Measurements from ENCODE around the gene GRAMD4. TPM values are rescaled to one million over a fixed set of nuclear protein-coding genes. Genes with fewer than 3 reads are reported as not detected.

The GRAMD4 gene
- total RNA-seq, 1 experiment from 2014 or later, result 23.4 TPM

DNA sequence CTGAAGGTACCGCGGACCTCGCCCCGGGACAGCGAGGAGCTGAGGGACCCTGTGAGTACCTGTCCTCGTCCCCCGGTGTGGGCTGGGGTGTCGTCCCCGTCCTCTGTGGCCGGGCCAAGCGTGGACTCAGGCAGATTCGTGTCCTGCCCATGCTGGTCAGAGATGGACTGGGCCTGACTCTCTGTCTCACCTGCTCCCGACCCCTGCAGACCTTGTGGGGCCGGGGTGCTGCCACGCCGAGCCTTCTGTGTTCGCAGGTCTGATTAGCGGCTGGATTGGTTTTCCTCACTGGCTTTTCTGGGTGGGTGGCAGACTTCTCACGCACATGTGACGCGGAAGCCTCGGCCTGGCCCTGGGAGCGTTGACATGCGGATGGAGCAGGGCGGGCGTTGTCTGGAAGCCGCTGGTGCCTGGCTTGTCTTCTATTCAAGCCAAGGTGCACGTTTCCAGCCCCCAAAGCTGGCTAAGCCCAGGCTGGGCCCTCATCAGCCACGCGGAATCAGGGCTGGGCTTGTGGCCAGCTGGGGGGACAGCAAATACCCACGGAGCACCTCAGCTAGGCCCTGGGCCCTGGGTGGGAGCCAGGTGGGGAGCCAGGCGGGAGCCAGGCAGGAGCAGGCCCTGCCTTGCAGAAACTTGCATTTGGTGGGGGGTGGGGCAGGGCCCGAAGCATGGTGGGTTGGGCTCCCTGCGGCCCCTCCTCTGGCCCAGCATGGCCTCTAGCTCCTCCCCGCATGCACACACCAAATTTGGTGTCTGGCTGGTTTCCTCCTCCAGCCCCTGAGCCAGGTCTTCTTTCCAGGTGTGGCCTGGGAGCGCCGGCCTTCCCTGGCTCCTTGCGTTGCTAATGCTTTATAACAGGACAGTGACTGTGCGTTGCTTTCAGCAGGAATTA, 7.0 kb downstream of the GRAMD4 start:
- Histone ChIP-seq H3K4me3 (ENCODE audit: low read depth, low read length) (no peak overlapping the region), H3K36me3 (ENCODE audit: control insufficient read depth, insufficient read depth, low read length) (peaks cover 1% of the 10 kb centered on the region; the same call in 1 of the 2 replicates), H3K27me3 (replicated peaks; ENCODE audit: control insufficient read depth, insufficient read depth, low read length) (no peaks in the 10 kb centered on the region), H3K4me1 (no peaks in the 10 kb centered on the region), H3K9me3 (no peaks in the 10 kb centered on the region)
- no TSS peak for BruUV-seq (replicated peaks)
- TF ChIP-seq, protein P1, sequence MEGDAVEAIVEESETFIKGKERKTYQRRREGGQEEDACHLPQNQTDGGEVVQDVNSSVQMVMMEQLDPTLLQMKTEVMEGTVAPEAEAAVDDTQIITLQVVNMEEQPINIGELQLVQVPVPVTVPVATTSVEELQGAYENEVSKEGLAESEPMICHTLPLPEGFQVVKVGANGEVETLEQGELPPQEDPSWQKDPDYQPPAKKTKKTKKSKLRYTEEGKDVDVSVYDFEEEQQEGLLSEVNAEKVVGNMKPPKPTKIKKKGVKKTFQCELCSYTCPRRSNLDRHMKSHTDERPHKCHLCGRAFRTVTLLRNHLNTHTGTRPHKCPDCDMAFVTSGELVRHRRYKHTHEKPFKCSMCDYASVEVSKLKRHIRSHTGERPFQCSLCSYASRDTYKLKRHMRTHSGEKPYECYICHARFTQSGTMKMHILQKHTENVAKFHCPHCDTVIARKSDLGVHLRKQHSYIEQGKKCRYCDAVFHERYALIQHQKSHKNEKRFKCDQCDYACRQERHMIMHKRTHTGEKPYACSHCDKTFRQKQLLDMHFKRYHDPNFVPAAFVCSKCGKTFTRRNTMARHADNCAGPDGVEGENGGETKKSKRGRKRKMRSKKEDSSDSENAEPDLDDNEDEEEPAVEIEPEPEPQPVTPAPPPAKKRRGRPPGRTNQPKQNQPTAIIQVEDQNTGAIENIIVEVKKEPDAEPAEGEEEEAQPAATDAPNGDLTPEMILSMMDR (IDR thresholded peaks at IDR 0.05; ENCODE audit: insufficient read depth in 1 of 2, low read depth in 1 of 2, low read length in 1 of 2, severe bottlenecking in 1 of 2, unreplicated experiment in 1 of 2), result no peak
- Mint-ChIP-seq H3K4me1 (ENCODE audit: low read depth, unreplicated experiment) (no peaks in the 10 kb centered on the region), H3K27me3 (ENCODE audit: insufficient read depth, unreplicated experiment) (no peaks in the 10 kb centered on the region), H3K36me3 (ENCODE audit: insufficient read depth, unreplicated experiment) (no peaks in the 10 kb centered on the region), H3K9me3 (ENCODE audit: unreplicated experiment) (no peaks in the 10 kb centered on the region), H3K4me3 (ENCODE audit: unreplicated experiment) (no peak overlapping the region), H3K27ac (ENCODE audit: unreplicated experiment) (no peak overlapping the region)
- DNase-seq, result peak in 1 of 2 experiments; percentile 34
- intact Hi-C loops (cut with micrococcal nuclease; ENCODE audit: unreplicated experiment), result no loop called here
- ChIA-PET CTCF (no interaction called here), POLR2A (interaction anchor here (0.6 kb wide), 1 partner anchor 349 kb away, joined by 3 read pairs; no protein-coding TSS in a partner anchor)

DNA sequence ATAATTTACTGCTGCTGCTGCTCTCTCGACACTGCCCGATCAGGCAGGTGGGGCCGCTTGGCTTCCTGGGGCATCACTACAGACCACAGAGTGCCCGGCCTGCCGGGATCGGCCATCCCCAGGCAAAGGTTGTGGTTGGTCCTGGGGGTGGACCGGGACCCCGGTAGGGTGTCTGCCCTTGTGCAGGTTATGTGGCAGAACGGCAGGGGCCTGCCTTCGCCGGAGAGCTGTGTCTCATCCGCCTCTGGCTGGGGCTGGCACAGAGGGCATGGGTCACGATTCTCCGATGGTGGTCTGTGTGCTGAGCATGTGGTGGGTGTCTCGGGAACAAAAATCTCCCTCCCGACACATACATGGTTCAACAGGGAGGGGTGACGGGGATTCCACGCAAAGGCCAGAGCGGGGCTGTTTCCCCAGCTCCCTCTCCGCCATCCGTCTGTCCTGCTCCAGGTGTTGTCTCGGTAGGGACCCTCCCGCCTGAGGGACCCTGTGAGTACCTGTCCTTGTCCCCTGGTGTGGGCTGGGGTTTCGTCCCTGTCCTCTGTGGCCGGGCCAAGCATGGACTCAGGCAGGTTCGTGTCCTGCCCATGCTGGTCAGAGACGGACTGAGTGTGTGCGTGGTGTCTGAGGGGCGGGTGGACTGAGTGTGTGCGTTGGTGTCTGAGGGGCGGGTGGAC, 7.8 kb downstream of the GRAMD4 start:
- Histone ChIP-seq H3K27me3 (replicated peaks; ENCODE audit: control insufficient read depth, insufficient read depth, low read length) (no peaks in the 10 kb centered on the region), H3K4me1 (no peaks in the 10 kb centered on the region), H3K9me3 (no peaks in the 10 kb centered on the region), H3K36me3 (ENCODE audit: control insufficient read depth, insufficient read depth, low read length) (peaks cover 1% of the 10 kb centered on the region; the same call in 1 of the 2 replicates), H3K4me3 (ENCODE audit: low read depth, low read length) (no peak overlapping the region)
- Mint-ChIP-seq H3K27me3 (ENCODE audit: insufficient read depth, unreplicated experiment) (no peaks in the 10 kb centered on the region), H3K36me3 (ENCODE audit: insufficient read depth, unreplicated experiment) (no peaks in the 10 kb centered on the region), H3K9me3 (ENCODE audit: unreplicated experiment) (no peaks in the 10 kb centered on the region), H3K4me1 (ENCODE audit: low read depth, unreplicated experiment) (no peaks in the 10 kb centered on the region), H3K4me3 (ENCODE audit: unreplicated experiment) (no peak overlapping the region), H3K27ac (ENCODE audit: unreplicated experiment) (no peak overlapping the region)
- DNase-seq, result no peak
- CTCF ChIA-PET, result interaction anchor here (0.6 kb wide), 1 partner anchor 256 kb away, joined by 4 read pairs; no protein-coding TSS in a partner anchor
- no TSS peak for BruUV-seq (replicated peaks)
- TF ChIP-seq, protein P1 (IDR thresholded peaks at IDR 0.05; ENCODE audit: insufficient read depth in 1 of 2, low read depth in 1 of 2, low read length in 1 of 2, severe bottlenecking in 1 of 2, unreplicated experiment in 1 of 2), result no peak
- POLR2A ChIA-PET, result no interaction called here
- intact Hi-C loops (cut with micrococcal nuclease; ENCODE audit: unreplicated experiment), result no loop called here

DNA sequence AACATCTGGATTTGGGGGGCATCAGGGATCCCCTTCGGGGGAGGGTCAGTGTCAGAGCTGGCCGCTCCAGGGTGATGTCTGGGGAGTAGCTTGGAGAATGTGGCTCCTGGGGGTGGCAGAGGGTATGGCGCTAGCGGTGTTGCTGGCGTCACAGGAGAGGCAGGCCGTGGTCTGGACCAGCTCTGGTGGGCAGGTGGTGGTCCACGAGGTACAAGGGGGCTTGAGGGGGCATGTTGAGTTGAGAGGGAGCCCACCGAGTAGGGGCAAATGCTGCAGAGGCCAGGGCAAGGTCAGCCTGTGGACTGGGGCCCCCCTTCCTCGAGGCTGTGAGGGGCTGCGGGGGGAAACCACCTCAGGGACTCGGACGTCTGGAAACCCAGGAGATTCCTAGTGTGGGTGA, 8.6 kb downstream of the GRAMD4 start:
- no peaks in the 10 kb centered on the region for H3K9me3 ChIP-seq
- H3K27me3 ChIP-seq (replicated peaks; ENCODE audit: control insufficient read depth, insufficient read depth, low read length), result no peaks in the 10 kb centered on the region
- no peaks in the 10 kb centered on the region for H3K36me3 Mint-ChIP-seq (ENCODE audit: insufficient read depth, unreplicated experiment)
- POLR2A ChIA-PET, result no interaction called here
- H3K4me3 ChIP-seq (ENCODE audit: low read depth, low read length), result no peak overlapping the region
- no peak for DNase-seq
- CTCF ChIA-PET, result no interaction called here
- BruUV-seq (replicated peaks), result no TSS peak
- H3K4me1 ChIP-seq, result peaks cover 4% of the 10 kb centered on the region
- intact Hi-C loops (cut with micrococcal nuclease; ENCODE audit: unreplicated experiment), result no loop called here
- H3K9me3 Mint-ChIP-seq (ENCODE audit: unreplicated experiment), result no peaks in the 10 kb centered on the region
- no peak overlapping the region for H3K4me3 Mint-ChIP-seq (ENCODE audit: unreplicated experiment)
- H3K27ac Mint-ChIP-seq (ENCODE audit: unreplicated experiment), result peak overlapping the region; percentile 76
- H3K4me1 Mint-ChIP-seq (ENCODE audit: low read depth, unreplicated experiment), result no peaks in the 10 kb centered on the region
- no peaks in the 10 kb centered on the region for H3K27me3 Mint-ChIP-seq (ENCODE audit: insufficient read depth, unreplicated experiment)
- TF ChIP-seq, protein P1 (IDR thresholded peaks at IDR 0.05; ENCODE audit: insufficient read depth in 1 of 2, low read depth in 1 of 2, low read length in 1 of 2, severe bottlenecking in 1 of 2, unreplicated experiment in 1 of 2), result no peak
- peaks cover 1% of the 10 kb centered on the region; the same call in 1 of the 2 replicates for H3K36me3 ChIP-seq (ENCODE audit: control insufficient read depth, insufficient read depth, low read length)

All from Caco-2 (cell line).